MM.1S (cell line): Measurements from ENCODE around the gene RNF25.

Source experiments
- CTCF ChIP-seq: fragments of 300-600 bp; sonication (generic); IDR thresholded peaks from 2 replicates; pipeline ENCODE4 v1.5.1; 2016; ENCODE audit warnings: antibody characterized with exemption, low read length, mixed read lengths
- EZH2 ChIP-seq: fragments of 300-600 bp; sonication (generic); optimal IDR thresholded peaks from 2 replicates; pipeline ENCODE3; 2017; ENCODE audit warnings: low read depth, mild to moderate bottlenecking, antibody characterized with exemption, low read length, mixed read lengths
- EZH2phosphoT487 ChIP-seq: fragments of 300-600 bp; sonication (generic); IDR thresholded peaks from 2 replicates; pipeline ENCODE4 v1.6.1; 2018; ENCODE audit warnings: antibody characterized with exemption, low read length

- no peak for TF ChIP-seq CTCF
- no peak for TF ChIP-seq EZH2phosphoT487
- TF ChIP-seq EZH2 = no peak
These were observed 19.4 kb upstream of the RNF25 start for GRCh38 chr2:218691234-218691633.
